GM18868 (cell line): ENCODE data around the gene DUSP22.
A peak's percentile ranks its signal among the peaks of the same experiment; 100 is the strongest.

Experiments used
- ATAC-seq: cut with Tn5 transposase; IDR thresholded peaks from one replicate; pipeline ENCODE4 v1.9.1; 2021; ENCODE audit warnings: mild to moderate bottlenecking, moderate library complexity; ENCODE audit not compliant: unreplicated experiment

Gene DUSP22

DNA sequence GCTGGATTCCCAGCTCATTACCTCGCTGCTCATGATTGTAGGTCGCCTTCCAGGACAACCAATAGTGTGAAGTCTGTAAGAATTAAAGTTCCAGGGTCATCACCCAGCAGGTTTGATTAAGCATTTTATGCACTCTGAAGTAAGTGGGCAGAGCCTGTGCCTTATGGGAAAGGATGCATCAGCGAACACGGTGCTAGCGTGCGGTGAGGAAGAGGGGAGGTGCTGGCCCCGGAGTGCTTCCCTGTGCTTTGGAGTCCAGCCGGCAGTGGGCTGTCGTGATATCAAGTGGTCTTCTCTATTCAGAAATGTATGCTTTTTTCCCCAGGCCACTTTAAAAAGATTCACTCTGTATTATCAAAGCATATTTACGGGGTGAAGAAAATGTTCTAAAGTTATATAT lies 16.0 kb downstream of the DUSP22 start:
- no peak for ATAC-seq

DNA sequence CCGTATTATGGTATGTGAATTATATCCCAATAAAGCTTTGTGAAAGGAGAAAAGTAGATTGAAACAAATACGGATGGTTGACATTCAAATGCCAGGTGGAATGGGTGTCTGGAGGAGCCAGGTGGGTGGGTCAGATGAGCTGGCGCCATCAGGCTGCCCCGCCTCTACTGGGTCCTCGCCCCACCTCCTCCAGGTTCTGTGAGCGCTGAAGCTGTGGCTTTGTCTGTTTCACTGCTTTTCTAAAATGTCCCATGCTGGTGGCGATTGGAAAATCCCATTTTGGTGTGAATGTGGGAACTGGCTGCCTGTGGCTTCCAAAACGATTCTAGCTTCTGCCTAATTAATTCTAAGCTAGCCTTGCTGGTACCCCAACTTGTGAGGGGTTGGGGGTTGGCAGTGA lies 16.5 kb downstream of the DUSP22 start:
- no peak for ATAC-seq

DNA sequence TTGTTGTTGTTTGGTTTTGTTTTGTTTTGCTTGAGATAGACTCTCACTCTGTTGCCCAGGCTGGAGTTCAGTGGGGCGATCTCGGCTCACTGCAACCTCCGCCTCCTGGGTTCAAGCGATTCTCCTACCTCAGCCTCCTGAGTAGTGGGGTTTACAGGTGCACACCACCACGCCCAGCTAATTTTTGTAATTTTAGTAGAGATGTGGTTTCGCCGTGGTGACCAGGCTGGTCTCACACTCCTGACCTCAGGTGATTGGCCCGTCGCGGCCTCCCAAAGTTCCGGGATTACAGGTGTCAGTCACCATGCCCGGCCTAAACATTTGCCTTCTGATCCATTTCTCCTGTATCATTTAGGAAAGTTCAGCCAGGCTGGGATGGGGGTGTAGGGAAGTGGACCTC lies 17.7 kb downstream of the DUSP22 start:
- ATAC-seq: no peak

- no peak for ATAC-seq
Measured at GRCh38 chr6:310671-311070, 18.4 kb downstream of the DUSP22 start.

DNA sequence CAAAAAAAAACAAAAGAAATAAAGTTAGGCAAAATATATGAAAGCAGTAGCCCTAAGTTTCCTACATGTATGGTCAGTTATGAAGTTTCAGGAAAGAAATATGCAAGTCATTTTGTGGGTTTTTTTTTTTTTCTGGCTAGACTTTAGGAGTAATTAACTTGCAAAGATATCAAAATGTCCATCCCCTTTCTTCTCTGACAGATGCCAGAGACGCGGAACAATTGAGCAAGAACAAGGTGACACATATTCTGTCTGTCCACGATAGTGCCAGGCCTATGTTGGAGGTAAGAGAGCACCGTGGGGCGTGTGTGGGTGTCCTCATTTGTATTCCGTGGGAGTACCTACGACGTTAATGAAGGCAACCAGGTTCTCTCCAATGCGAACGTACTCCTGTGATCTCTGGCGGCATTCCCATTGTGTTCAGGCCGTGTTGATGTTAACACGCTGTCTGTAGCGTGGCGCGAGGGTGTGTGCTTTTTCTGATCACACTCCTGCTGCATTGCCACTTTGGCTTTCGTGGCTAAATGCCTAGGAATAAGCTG lies 19.5 kb downstream of the DUSP22 start:
- ATAC-seq: no peak

GRCh38 chr6:313087-313486 lies 20.8 kb downstream of the DUSP22 start:
- no peak for ATAC-seq

DNA sequence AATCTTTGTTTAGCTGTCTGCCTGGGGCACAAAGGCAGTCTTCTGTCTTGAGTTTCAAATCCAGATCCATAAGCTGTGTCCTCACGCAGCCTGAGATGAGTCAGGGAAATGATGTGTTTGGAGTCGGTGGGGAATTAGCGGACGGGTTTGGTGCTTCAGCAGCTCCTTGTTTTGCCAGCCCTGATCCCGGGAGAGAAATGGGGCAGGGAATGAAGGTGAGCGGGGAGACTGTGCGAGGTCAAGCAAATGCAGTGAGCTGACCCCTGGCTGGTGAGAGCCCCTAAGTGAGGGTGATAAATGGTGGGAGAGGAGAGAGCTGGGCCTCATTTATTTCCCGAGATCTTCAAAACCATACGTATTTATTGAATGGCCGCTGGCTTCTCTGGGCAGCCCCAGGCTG lies 21.6 kb downstream of the DUSP22 start:
- ATAC-seq: no peak

- no peak for ATAC-seq
Measured at GRCh38 chr6:314377-314776, 22.1 kb downstream of the DUSP22 start.

DNA sequence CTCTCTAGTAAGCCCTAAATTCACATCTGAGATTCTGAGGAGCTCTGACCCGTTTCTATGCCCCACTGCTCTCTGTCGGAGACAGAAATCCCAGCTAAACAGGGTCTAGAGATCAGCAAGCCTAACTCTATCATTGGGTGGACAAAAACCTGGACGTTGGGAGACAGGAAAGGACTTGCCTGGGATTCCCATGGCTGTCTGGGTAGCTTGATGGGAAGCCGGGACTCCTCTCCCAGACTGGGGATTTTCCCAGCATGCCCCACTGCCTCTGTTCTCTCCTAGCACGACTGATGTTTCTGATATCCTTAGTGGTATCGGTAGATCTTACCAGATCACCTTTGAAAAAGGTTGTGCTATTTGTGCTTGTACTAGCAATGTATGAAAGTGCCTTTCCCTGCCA lies 22.9 kb downstream of the DUSP22 start:
- ATAC-seq: no peak

DNA sequence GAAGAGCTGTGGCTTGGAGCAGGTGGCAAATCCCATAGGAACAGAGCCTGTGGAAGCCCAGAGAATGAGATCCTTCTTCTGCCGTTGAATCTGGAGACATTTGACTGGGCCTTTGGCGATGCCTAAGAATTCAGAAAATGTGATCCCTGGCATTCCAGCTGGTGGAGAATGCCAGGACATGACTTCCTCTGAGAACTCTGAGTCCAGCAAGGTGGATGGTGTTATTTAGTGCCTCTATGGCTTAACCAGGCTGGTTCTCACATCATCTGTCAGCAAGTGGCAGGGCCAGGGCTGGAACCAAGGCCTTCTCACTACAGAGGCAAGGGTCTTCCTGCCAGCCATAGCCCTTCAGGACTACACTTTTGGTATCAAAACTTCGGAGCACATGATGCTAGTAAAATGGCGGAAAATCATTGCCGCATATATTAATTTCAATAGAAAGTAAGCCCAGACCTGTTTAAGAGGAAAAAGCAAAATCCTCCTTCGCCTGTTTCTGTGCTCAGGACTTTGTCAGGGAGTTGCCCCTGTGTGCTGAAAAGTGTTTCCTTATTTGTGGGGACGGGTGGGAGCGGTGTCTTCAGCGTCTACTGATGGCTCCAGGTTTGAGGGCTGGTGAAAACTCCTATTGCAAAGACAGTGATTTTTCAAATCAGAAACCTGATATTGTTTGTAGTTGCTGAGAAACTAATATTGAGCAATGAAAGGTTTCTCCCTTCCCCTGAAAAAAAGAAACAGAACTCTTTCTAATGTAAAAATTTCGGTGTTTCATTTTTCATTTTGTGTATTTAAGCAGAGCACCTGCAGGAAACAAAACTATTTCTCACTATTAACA lies 23.9 kb downstream of the DUSP22 start:
- no peak for ATAC-seq

- ATAC-seq: no peak
Measured at GRCh38 chr6:316753-317038, 24.4 kb downstream of the DUSP22 start.

GRCh38 chr6:317060-317447 lies 24.8 kb downstream of the DUSP22 start:
- no peak for ATAC-seq

DNA sequence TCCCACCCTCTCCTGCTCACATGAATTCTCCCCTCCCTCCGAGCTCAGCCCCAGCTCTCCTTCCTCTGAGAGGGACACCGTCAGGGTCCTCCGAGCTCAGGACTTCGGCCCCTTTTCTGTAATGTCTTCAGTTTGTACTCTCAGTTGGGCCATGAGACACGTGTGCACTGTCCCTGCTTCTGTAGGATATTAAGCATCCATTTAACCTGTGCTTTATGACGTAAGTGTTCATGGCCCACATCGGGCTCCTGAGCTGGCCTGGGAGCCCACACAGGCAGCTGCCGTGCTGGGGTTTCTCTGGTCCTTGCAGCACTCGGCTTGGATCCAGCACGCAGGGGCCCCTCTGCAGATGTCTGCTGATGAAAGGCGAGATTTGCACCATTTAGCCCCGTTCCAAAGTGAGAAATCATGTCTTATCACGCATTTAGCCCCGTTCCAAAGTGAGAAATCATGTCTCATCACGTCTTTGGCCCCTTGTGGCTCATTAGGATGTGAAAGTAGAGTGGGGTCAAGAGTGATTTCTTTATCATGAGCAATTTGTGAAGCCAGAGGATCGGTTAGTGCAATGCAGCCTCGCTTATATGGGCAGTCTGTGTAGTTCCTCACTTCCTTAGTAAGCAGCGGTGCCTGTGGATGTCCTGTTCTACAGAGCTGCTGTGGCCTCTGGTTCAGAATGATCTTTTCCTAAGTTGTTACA lies 25.3 kb downstream of the DUSP22 start:
- peak; percentile 53 for ATAC-seq

DNA sequence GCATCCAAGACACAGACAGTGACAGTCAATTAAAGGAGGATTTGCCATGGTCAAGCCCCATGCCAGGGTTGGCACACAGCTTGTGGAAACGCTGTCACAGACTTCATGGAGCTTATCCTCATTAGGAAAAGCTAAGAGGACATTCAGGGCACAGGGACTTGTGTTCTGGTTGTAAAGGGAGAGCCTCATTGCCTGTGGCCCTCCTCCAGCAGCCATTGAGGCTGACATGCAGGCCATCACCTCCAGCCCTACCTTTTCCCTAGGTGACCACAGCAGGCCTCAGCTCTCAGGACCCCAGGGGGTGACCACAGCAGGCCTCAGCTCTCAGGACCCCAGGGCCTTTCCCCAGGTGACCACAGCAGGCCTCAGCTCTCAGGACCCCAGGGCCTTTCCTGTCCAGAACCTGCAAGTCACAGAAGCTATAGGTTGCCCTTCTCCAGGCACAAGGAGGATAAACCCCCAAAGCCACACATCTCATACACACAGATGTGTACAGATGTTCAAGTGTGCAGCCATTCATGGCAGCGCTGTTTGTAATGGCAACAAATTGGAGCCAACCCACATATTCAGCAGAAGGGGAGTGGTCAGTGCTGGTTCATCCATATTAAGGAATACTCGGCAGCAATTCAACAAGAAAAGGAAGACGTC lies 26.1 kb downstream of the DUSP22 start:
- ATAC-seq: no peak

DNA sequence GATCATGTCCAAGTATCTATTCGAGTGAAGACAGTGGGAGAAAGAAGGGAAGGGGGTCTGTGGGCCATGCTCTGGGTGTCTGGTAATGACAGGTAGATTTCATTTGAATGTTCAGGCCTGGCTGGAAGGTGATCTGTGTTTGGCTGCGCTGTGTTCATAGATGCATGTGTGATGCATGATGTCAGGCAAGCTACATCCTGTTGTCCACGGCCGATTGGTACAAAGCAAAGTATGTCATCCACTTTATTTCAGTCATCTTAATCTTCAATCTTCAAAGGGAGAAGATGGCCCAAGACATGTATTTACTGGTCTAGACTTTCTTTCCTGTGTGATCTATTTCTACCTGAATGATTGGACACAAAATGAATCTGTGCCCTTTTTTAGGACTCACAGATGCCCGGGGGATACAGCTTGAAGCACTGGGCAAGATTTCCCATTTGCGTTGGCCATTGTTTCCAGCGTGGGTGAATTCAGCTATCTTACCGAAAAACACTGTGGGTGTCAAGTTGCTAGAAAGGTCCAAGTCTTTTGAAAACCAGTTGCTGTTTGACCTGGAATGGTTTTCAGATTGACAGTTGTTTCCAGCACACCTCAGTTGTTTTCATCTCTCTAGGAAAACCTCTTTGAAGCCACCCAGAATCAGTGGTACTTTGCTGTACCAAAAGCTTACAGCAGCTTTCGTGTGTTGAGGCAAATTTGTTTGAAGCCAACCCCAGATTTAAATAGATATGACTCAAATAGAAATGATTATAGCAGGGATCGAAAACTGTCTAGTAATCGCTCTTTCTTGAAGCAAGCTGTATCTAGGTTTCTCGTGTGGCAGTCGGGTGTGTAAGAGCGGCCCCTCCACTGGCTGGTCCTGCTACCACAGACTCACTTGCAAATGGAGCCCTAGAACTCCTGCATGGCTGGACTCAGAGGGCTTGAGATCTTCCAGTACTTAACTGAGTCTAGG lies 27.2 kb downstream of the DUSP22 start:
- peak; percentile 45 for ATAC-seq

GRCh38 chr6:320351-321157 lies 28.3 kb downstream of the DUSP22 start:
- no peak for ATAC-seq

GRCh38 chr6:321158-321438 lies 28.8 kb downstream of the DUSP22 start:
- no peak for ATAC-seq

DNA sequence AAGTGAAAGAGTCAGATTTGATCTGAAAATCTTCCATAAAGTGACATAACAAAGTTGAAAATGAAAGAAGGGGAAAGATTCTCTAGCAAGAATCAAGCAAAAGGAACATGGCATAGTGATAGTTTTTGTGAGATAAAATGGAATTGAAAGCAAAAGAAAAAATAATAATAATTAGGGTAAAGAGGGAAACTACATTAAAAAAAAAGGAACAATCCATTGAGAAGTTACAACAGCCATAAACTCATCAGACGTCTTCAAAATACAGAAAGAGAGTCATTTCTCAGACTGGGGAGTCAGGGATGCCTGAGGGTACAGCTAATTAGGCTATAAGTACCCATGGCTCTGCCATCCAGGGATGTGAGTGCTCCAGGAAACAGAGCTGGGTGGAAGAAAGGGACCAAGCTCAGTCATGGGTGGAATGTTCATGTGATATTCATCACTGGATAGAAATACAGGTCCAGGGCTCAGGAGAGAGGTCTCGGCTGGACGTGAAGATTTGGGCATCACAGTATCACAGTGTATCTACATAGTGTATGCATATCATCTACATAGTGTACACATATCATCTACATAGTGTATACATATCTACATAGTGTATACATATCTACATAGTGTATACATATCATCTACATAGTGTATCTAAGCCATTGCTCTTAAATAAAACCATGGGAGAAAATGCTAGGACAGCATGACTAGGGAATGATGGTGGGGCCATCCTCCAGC lies 29.4 kb downstream of the DUSP22 start:
- no peak for ATAC-seq

DNA sequence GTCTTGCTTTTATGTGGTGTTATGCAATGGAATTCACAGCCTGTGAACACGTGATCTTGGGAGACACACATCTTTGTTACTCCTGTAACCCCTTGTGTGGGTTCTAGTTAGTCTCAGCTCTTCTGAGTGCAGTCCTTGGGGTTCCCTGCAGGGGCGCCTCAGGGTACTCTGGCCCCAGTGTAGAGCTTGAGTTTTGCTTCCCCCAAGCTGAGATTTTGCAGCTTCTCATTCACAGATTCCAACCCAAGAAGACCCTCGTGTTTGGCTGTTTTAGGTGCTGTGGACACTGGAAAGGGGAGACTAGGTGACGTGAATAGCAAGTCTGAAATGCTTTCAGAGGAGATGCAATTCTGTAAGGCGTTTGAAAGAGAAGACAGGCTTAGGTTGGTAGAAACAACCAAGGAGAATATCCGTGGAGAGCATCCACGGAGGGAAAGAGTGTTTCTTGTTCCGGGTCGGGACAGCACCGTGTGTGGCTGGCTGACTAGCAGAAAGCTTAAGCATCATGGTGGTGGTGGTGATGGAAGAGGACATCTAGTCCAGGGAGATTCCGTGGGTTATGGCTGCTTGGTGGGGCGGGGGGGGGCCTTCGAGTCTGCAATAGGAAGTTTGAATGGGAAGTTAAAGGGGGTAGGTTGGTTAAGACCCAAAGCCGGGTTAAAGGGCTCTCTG lies 30.1 kb downstream of the DUSP22 start:
- no peak for ATAC-seq
